K562 (cell line): Measurements from ENCODE around the gene LRRC4. TPM values are rescaled to one million over a fixed set of nuclear protein-coding genes. Genes with fewer than 3 reads are reported as not detected.

ENCODE experiments used
- ASH1L ChIP-seq: fragments of 450-650 bp; IDR thresholded peaks from 2 replicates; pipeline ENCODE4 v1.6.1; 2018; ENCODE audit warnings: borderline replicate concordance, mild to moderate bottlenecking, low read depth; ENCODE audit not compliant: partially characterized antibody
- CBFA2T3 ChIP-seq: fragments of 450-650 bp; IDR thresholded peaks from 2 replicates; pipeline ENCODE4 v1.6.1; 2017
- CEBPB ChIP-seq: fragments of 450-650 bp; IDR thresholded peaks from 2 replicates; pipeline ENCODE4 v1.6.1; 2016; ENCODE audit warnings: missing genetic modification characterization, missing compliant biosample characterization
- HDGF ChIP-seq: fragments of 450-650 bp; IDR thresholded peaks from 2 replicates; pipeline ENCODE4 v1.6.1; 2016
- MAX ChIP-seq: sonication (generic); formaldehyde crosslinking; IDR thresholded peaks from 2 replicates; pipeline ENCODE4 v1.9.0; 2022; ENCODE audit warnings: mild to moderate bottlenecking, missing genetic modification reagents
- NFIC ChIP-seq: fragments of 450-650 bp; IDR thresholded peaks from 2 replicates; pipeline ENCODE4 v1.6.1; 2017; ENCODE audit warnings: mild to moderate bottlenecking, inconsistent platforms
- NR4A1 ChIP-seq, 2 experiments: fragments of 250-450 bp in 1 of 2; fragments of 450-650 bp in 1 of 2; sonication (Bioruptor Pico) in 1 of 2; IDR thresholded peaks; 2 replicates each; pipeline versions ENCODE4 v1.4.0 to v1.6.1; 2016 to 2020; ENCODE audit warnings: mild to moderate bottlenecking in 2 of 2, missing compliant biosample characterization in 1 of 2, missing genetic modification characterization in 1 of 2, moderate library complexity in 1 of 2
- POLR2AphosphoS2 ChIP-seq: IDR thresholded peaks from 2 replicates; pipeline ENCODE4 v1.6.1; 2012; ENCODE audit warnings: low read length, improper control_type of control experiment
- SPI1 ChIP-seq: IDR thresholded peaks from 2 replicates; pipeline ENCODE4 v1.6.1; 2011; ENCODE audit warnings: low read depth, low read length, control low read depth, borderline replicate concordance
- UBTF ChIP-seq, 2 experiments: IDR thresholded peaks; 2 replicates each; pipeline ENCODE4 v1.6.1; 2012; ENCODE audit warnings: improper control_type of control experiment in 2 of 2, low read depth in 2 of 2, low read length in 2 of 2, borderline replicate concordance in 1 of 2
- ZNF592 ChIP-seq: fragments of 450-650 bp; IDR thresholded peaks from 2 replicates; pipeline ENCODE4 v1.6.1; 2017; ENCODE audit warnings: antibody characterized with exemption, mild to moderate bottlenecking
- ZNF668 ChIP-seq: fragments of 250-450 bp; sonication (Bioruptor Pico); IDR thresholded peaks from 2 replicates; pipeline ENCODE4 v1.8.0; 2022; ENCODE audit warnings: mild to moderate bottlenecking, inconsistent platforms
- polyA plus RNA-seq, 8 experiments: library from polyadenylated mRNA; depleted of rRNA in 4 of 8; stranded (reverse) in 5 of 8; unstranded in 3 of 8; fragments of >200 nt; fragmentation: Nextera tagmentation in 2 of 8; fragmentation: Illumina TruSeq in 1 of 8; extraction: Ambion mirVana in 2 of 8; extraction: Trizol in 1 of 8; gene quantifications; 2 replicates each; pipeline versions ENCODE4 v1.2.1 to v1.2.3, GENCODE V29; 2011 to 2014; ENCODE audit warnings: inconsistent platforms in 1 of 8, missing spikeins in 1 of 8
- total RNA-seq, 7 experiments: library from RNA; depleted of rRNA in 6 of 7; stranded (reverse); fragments of >200 nt in 6 of 7; fragmentation: Illumina TruSeq in 2 of 7; extraction: Trizol in 2 of 7; gene quantifications; 2 replicates each; pipeline versions ENCODE4 v1.2.1 to v1.2.3, GENCODE V29; 2011 to 2021; ENCODE audit warnings: low replicate concordance in 1 of 7
- TF ChIP-seq, protein P1 (sequence below), 2 experiments: fragments of 450-650 bp in 1 of 2; IDR thresholded peaks; 2 replicates each; pipeline ENCODE4 v1.6.1; 2011 to 2017; ENCODE audit warnings: low read depth in 2 of 2, antibody characterized with exemption in 1 of 2, borderline replicate concordance in 1 of 2, low read length in 1 of 2, mild to moderate bottlenecking in 1 of 2, mixed read lengths in 1 of 2; ENCODE audit not compliant: control insufficient read depth in 1 of 2
- TF ChIP-seq, protein P2 (sequence below): fragments of 450-650 bp; formaldehyde crosslinking; IDR thresholded peaks from 2 replicates; pipeline ENCODE4 v1.4.0; 2022; ENCODE audit warnings: mild to moderate bottlenecking, moderate library complexity

Gene LRRC4
- total and polyA plus RNA-seq, 9 of the 15 experiments (the other 6 are each of a cell fraction or from before 2014, with no cell fraction given): 0.04 to 0.11 TPM; not detected in 7

DNA sequence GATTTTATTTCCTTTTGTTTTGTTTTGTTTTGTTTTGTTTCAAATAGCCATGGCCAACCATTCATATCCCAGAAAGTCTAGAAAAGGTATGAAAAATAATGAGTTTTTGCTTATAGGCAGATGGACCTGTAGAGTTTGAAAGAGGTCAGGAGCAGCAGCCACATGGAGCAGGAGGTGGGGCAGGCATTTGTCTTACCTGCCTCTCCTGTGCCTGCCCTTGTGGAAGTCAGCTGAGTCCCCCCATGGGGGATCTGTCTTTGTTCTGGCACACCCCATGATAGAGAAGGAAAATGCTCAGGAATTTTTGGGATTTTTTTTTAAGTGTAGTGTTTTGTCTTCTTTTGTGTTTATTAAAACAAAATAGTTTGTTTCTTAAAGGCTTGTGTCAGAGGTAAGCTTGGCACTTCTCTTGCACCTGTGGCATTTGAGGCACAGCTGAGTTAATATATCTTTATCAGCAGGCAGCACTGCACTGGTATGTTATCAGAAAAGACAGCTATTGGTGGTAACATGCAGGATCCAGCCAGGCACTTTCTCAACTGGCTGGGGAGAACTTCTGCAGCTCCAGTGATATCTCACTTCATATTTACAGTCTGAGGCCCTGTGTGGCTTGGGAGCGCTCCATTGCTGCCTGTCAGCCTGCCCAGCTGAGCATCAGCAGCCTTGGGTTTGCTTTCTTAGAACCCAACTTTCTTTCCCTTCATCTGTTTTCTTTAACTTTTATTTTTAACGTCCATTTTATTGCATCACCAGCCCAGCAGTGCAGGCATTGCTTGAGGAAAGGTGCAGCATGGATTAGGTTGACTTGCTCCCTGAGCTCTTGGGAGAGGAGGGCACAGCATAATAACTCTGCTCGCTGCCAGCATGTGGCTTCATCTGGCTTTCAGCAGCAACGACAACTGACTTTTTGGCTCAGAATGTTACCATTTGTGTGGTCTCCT is 44.4 kb downstream of the LRRC4 start (continued):
- TF ChIP-seq MAX (CRISPR knock-in tag) (no peak), CBFA2T3 (peak; percentile 97), NFIC (peak; percentile 85), CEBPB (tag) (peak; percentile 87), SPI1 (no peak), ASH1L (no peak), UBTF (IDR thresholded peaks at IDR 0.05; ENCODE audit: borderline replicate concordance in 1 of 2, low read depth in 2 of 2, low read length in 2 of 2) (peak in 1 of 2 experiments; percentile 66; a peak in 1 of 4 replicates), ZNF668 (CRISPR knock-in tag) (peak; percentile 75; the same call in 1 of the 2 replicates), HDGF (peak; percentile 87), NR4A1 (CRISPR knock-in tag; IDR thresholded peaks at IDR 0.05) (no peak), NR4A1 (tag; IDR thresholded peaks at IDR 0.05) (0 out of 2 replicates have a peak, but pooled peaks have one; percentile 22), ZNF592 (peak; percentile 72), POLR2AphosphoS2 (no peak)
- TF ChIP-seq, protein P1, sequence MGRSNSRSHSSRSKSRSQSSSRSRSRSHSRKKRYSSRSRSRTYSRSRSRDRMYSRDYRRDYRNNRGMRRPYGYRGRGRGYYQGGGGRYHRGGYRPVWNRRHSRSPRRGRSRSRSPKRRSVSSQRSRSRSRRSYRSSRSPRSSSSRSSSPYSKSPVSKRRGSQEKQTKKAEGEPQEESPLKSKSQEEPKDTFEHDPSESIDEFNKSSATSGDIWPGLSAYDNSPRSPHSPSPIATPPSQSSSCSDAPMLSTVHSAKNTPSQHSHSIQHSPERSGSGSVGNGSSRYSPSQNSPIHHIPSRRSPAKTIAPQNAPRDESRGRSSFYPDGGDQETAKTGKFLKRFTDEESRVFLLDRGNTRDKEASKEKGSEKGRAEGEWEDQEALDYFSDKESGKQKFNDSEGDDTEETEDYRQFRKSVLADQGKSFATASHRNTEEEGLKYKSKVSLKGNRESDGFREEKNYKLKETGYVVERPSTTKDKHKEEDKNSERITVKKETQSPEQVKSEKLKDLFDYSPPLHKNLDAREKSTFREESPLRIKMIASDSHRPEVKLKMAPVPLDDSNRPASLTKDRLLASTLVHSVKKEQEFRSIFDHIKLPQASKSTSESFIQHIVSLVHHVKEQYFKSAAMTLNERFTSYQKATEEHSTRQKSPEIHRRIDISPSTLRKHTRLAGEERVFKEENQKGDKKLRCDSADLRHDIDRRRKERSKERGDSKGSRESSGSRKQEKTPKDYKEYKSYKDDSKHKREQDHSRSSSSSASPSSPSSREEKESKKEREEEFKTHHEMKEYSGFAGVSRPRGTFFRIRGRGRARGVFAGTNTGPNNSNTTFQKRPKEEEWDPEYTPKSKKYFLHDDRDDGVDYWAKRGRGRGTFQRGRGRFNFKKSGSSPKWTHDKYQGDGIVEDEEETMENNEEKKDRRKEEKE (IDR thresholded peaks at IDR 0.05; ENCODE audit: borderline replicate concordance in 1 of 2, control insufficient read depth in 1 of 2, low read depth in 2 of 2, low read length in 1 of 2): no peak
- TF ChIP-seq, protein P2, sequence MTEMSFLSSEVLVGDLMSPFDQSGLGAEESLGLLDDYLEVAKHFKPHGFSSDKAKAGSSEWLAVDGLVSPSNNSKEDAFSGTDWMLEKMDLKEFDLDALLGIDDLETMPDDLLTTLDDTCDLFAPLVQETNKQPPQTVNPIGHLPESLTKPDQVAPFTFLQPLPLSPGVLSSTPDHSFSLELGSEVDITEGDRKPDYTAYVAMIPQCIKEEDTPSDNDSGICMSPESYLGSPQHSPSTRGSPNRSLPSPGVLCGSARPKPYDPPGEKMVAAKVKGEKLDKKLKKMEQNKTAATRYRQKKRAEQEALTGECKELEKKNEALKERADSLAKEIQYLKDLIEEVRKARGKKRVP: no peak
